Lung (tissue), 12 donors: ENCODE measurements around the gene CCDC40. TPM values are rescaled to one million over a fixed set of nuclear protein-coding genes. Genes with fewer than 3 reads are reported as not detected.

Experiments
- ATAC-seq: fragments of 200-7000 bp; cut with Tn5 transposase; one replicate; pipeline ENCODE4 v1.9.1; 2020; ENCODE audit warnings: moderate number of reproducible peaks; ENCODE audit not compliant: insufficient read depth, low FRiP score
- DNase-seq, 3 donors: peaks; one replicate each; pipeline ENCODE4 v3.0.0-alpha.2; 2013 to 2017
- H3K27ac ChIP-seq, 2 donors: one replicate each; pipeline ENCODE4 v1.5.1; 2013; ENCODE audit warnings: mild to moderate bottlenecking in 2 of 2, moderate library complexity in 2 of 2, control low read depth in 1 of 2, inconsistent platforms in 1 of 2, low read depth in 1 of 2, low read length in 1 of 2
- H3K27me3 ChIP-seq, 3 donors: one replicate each; pipeline ENCODE4 v1.5.1; 2013; ENCODE audit warnings: low read length in 2 of 3; ENCODE audit not compliant: control insufficient read depth in 3 of 3, insufficient read depth in 3 of 3
- H3K36me3 ChIP-seq, 4 donors: one replicate each; pipeline ENCODE4 v1.5.1; 2013; ENCODE audit warnings: low read length in 4 of 4, mild to moderate bottlenecking in 1 of 4, moderate library complexity in 1 of 4; ENCODE audit not compliant: control insufficient read depth in 4 of 4, insufficient read depth in 4 of 4
- H3K4me1 ChIP-seq, 5 donors: one replicate each; pipeline ENCODE4 v1.5.1; 2013; ENCODE audit warnings: low read length in 5 of 5, mild to moderate bottlenecking in 2 of 5, moderate library complexity in 1 of 5; ENCODE audit not compliant: control insufficient read depth in 5 of 5, insufficient read depth in 5 of 5
- H3K4me3 ChIP-seq: one replicate; pipeline ENCODE4 v1.5.1; 2013; ENCODE audit warnings: mild to moderate bottlenecking, control low read depth, moderate library complexity
- H3K9ac ChIP-seq, 2 donors: one replicate each; pipeline ENCODE4 v1.5.1; 2013; ENCODE audit warnings: low read length in 2 of 2, control low read depth in 1 of 2; ENCODE audit not compliant: insufficient read depth in 1 of 2
- H3K9me3 ChIP-seq, 4 donors: one replicate each; pipeline ENCODE4 v1.5.1; 2013; ENCODE audit warnings: low read length in 3 of 4, mild to moderate bottlenecking in 1 of 4, moderate library complexity in 1 of 4; ENCODE audit not compliant: control insufficient read depth in 4 of 4, insufficient read depth in 3 of 4
- CTCF ChIP-seq: IDR thresholded peaks from 2 replicates; pipeline ENCODE4 v1.5.1; 2012; ENCODE audit warnings: mild to moderate bottlenecking; ENCODE audit errors: control extremely low read depth, extremely low read depth
- WGBS, 2 donors: extraction: QIAGEN DNeasy Blood & Tissue Kit; methylation state at CpG; one replicate each; pipeline ENCODE4 v1.1.7; 2013; 5-methylcytosine and 5-hydroxymethylcytosine counted together
- polyA plus RNA-seq, 2 donors: library from polyadenylated mRNA; stranded (reverse); fragments of 200-250 nt; gene quantifications; one replicate each; pipeline ENCODE4 v1.2.1, GENCODE V29; 2013
- total RNA-seq, 2 donors: library from RNA; depleted of rRNA in 1 of 2; stranded (reverse); fragments of >200 nt in 1 of 2; gene quantifications; one replicate each; pipeline ENCODE4 v1.2.1, GENCODE V29; 2014 to 2021
- donor health status: control.
- donor health status: control.
- donor health status: Bipolar disorder and iron deficiency.
- donor health status: healthy.
- donor health status: DM: yes; HTN: yes; CAD: no.

The CCDC40 gene
- total and polyA plus RNA-seq, 4 donors = 6.0 to 34.5 (median 7.3) TPM

GRCh38 chr17:80101946-80102663, 65.7 kb downstream of the CCDC40 start:
- peak overlapping the region in 1 of 2 donors; percentile 59 for H3K27ac ChIP-seq
- 32 to 34% methylated on average over 21 of the region's 21 CpGs for WGBS, 2 donors
- no peaks in the 10 kb centered on the region for H3K27me3 ChIP-seq
- DNase-seq (peak in 2 of 3 donors; percentile 19 to 34), ATAC-seq (no peak)
- H3K4me3 ChIP-seq = peak overlapping the region; percentile 89
- H3K36me3 ChIP-seq = no peaks in the 10 kb centered on the region
- H3K4me1 ChIP-seq = peaks cover 0 to 29% (median 5%) of the 10 kb centered on the region in 5 donors
- no peaks in the 10 kb centered on the region for H3K9me3 ChIP-seq
- peak overlapping the region; percentile 55 to 84 for H3K9ac ChIP-seq
- TF ChIP-seq CTCF = no peak

- ATAC-seq (no peak), DNase-seq (no peak)
- Histone ChIP-seq H3K27ac (no peak overlapping the region), H3K4me3 (no peak overlapping the region), H3K36me3 (no peaks in the 10 kb centered on the region), H3K9me3 (no peaks in the 10 kb centered on the region), H3K27me3 (no peaks in the 10 kb centered on the region), H3K4me1 (peaks cover 0 to 29% (median 5%) of the 10 kb centered on the region in 5 donors), H3K9ac (no peak overlapping the region)
- no peak for TF ChIP-seq CTCF
- WGBS, 2 donors = 88 to 92% methylated on average over 15 of the region's 15 CpGs
Measured at GRCh38 chr17:80102664-80103448, 66.4 kb downstream of the CCDC40 start.

GRCh38 chr17:80103449-80104085, 67.1 kb downstream of the CCDC40 start:
- 90 to 92% methylated on average over 19 of the region's 19 CpGs for WGBS, 2 donors
- no peak overlapping the region for H3K4me3 ChIP-seq
- H3K9ac ChIP-seq = no peak overlapping the region
- no peak overlapping the region for H3K27ac ChIP-seq
- H3K27me3 ChIP-seq = no peaks in the 10 kb centered on the region
- H3K36me3 ChIP-seq = peaks cover 0 to 2% (median 0%) of the 10 kb centered on the region in 4 donors
- H3K9me3 ChIP-seq = no peaks in the 10 kb centered on the region
- DNase-seq (no peak), ATAC-seq (no peak)
- peaks cover 0 to 29% (median 5%) of the 10 kb centered on the region in 5 donors for H3K4me1 ChIP-seq
- TF ChIP-seq CTCF = no peak
